ENCODE data around the gene CPLANE1. TPM values are rescaled to one million over a fixed set of nuclear protein-coding genes. Genes with fewer than 3 reads are reported as not detected.

The CPLANE1 gene
- polyA plus RNA-seq, 1 donor (not counting 4 experiments of a cell fraction or from before 2014, with no cell fraction given): 9.2 TPM

GRCh38 chr5:37075399-37075950, 173.7 kb downstream of the CPLANE1 start:
- Histone ChIP-seq H3K36me3 (ENCODE audit: control insufficient read depth in 2 of 2, extremely low read depth in 1 of 2, insufficient read depth in 2 of 2, low read length in 2 of 2) (peaks cover 0 to 4% of the 10 kb centered on the region in 2 experiments), H4K20me1 (ENCODE audit: control insufficient read depth, extremely low read depth, insufficient read depth, low read length) (no peaks in the 10 kb centered on the region), H3K9me1 (ENCODE audit: control insufficient read depth, extremely low read depth, insufficient read depth, low read length) (no peaks in the 10 kb centered on the region), H3K27me3 (ENCODE audit: control insufficient read depth, extremely low read depth, insufficient read depth, low read length) (no peaks in the 10 kb centered on the region), H3K4me1 (ENCODE audit: control insufficient read depth, extremely low read depth, insufficient read depth, low read length) (peaks cover 5% of the 10 kb centered on the region), H3K4me2 (ENCODE audit: control insufficient read depth, extremely low read depth, insufficient read depth, low read depth, low read length) (no peak overlapping the region), H3K79me2 (ENCODE audit: control insufficient read depth, insufficient read depth, low read length) (no peaks in the 10 kb centered on the region), H3K9me3 (ENCODE audit: control insufficient read depth, low read depth, low read length) (no peaks in the 10 kb centered on the region), H3K4me3 (ENCODE audit: control insufficient read depth in 2 of 3, extremely low read depth in 1 of 3, insufficient read depth in 2 of 3, low read depth in 1 of 3, low read length in 3 of 3) (no peak overlapping the region), H3K27ac (ENCODE audit: control insufficient read depth, insufficient read depth, low read length) (no peak overlapping the region), H3K9ac (ENCODE audit: control insufficient read depth, extremely low read depth, insufficient read depth, low read length) (no peak overlapping the region), H2AFZ (ENCODE audit: control insufficient read depth, low read length) (no peak overlapping the region)
- FAIRE-seq: no peak
- no peak for TF ChIP-seq CTCF (optimal IDR thresholded peaks at IDR 0.05 in 1 of 3, IDR thresholded peaks at IDR 0.05 in 1 of 3, conservative IDR thresholded peaks at IDR 0.05 in 1 of 3; ENCODE audit: extremely low read depth in 1 of 3, insufficient read depth in 2 of 3, low read length in 3 of 3)
- no peak for TF ChIP-seq EZH2 (IDR thresholded peaks at IDR 0.05; ENCODE audit: low read length)
- dilution Hi-C loops (cut with MboI; ENCODE audit: extremely low pct_ligation_motif_present, low sequenced_read_pairs): no loop called here
- no peak for DNase-seq (ENCODE audit: low read depth, low spot score)

- Histone ChIP-seq H3K27ac (ENCODE audit: control insufficient read depth, insufficient read depth, low read length) (no peak overlapping the region), H3K79me2 (ENCODE audit: control insufficient read depth, insufficient read depth, low read length) (no peaks in the 10 kb centered on the region), H4K20me1 (ENCODE audit: control insufficient read depth, extremely low read depth, insufficient read depth, low read length) (no peaks in the 10 kb centered on the region), H3K9ac (ENCODE audit: control insufficient read depth, extremely low read depth, insufficient read depth, low read length) (no peak overlapping the region), H3K9me3 (ENCODE audit: control insufficient read depth, low read depth, low read length) (no peaks in the 10 kb centered on the region), H3K36me3 (ENCODE audit: control insufficient read depth in 2 of 2, extremely low read depth in 1 of 2, insufficient read depth in 2 of 2, low read length in 2 of 2) (peaks cover 0 to 2% of the 10 kb centered on the region in 2 experiments), H3K4me3 (ENCODE audit: control insufficient read depth in 2 of 3, extremely low read depth in 1 of 3, insufficient read depth in 2 of 3, low read depth in 1 of 3, low read length in 3 of 3) (no peak overlapping the region), H3K4me1 (ENCODE audit: control insufficient read depth, extremely low read depth, insufficient read depth, low read length) (peaks cover 5% of the 10 kb centered on the region), H3K27me3 (ENCODE audit: control insufficient read depth, extremely low read depth, insufficient read depth, low read length) (no peaks in the 10 kb centered on the region), H2AFZ (ENCODE audit: control insufficient read depth, low read length) (no peak overlapping the region), H3K9me1 (ENCODE audit: control insufficient read depth, extremely low read depth, insufficient read depth, low read length) (no peaks in the 10 kb centered on the region), H3K4me2 (ENCODE audit: control insufficient read depth, extremely low read depth, insufficient read depth, low read depth, low read length) (no peak overlapping the region)
- no peak for DNase-seq (ENCODE audit: low read depth, low spot score)
- FAIRE-seq: peak; percentile 61
- TF ChIP-seq EZH2 (IDR thresholded peaks at IDR 0.05; ENCODE audit: low read length): no peak
- TF ChIP-seq CTCF (optimal IDR thresholded peaks at IDR 0.05 in 1 of 3, IDR thresholded peaks at IDR 0.05 in 1 of 3, conservative IDR thresholded peaks at IDR 0.05 in 1 of 3; ENCODE audit: extremely low read depth in 1 of 3, insufficient read depth in 2 of 3, low read length in 3 of 3): no peak
- dilution Hi-C loops (cut with MboI; ENCODE audit: extremely low pct_ligation_motif_present, low sequenced_read_pairs): no loop called here
Measured at GRCh38 chr5:37071901-37072581, 177.1 kb downstream of the CPLANE1 start.
